Karpas-422 (cell line): ENCODE results near the gene CLMP. TPM values are rescaled to one million over a fixed set of nuclear protein-coding genes. Genes with fewer than 3 reads are reported as not detected.
"Not testable (repeated sequence)": the region's sequence is repeated elsewhere in the genome, so short reads cannot be mapped to it uniquely, and the experiment has no call there.

ENCODE experiments used
- DNase-seq: peaks from one replicate; pipeline ENCODE4 v3.0.0-alpha.2; 2015
- H2AFZ ChIP-seq: fragments of 200-600 bp; sonication (generic); 2 replicates; pipeline ENCODE4 v1.6.1; 2014; ENCODE audit warnings: antibody characterized with exemption, low read length, mixed read lengths
- H3K27ac ChIP-seq: fragments of 200-600 bp; sonication (generic); 2 replicates; pipeline ENCODE4 v1.5.1; 2014; ENCODE audit warnings: mild to moderate bottlenecking, low read length, moderate library complexity
- H3K27me3 ChIP-seq: fragments of 200-600 bp; sonication (generic); 2 replicates; pipeline ENCODE4 v1.6.1; 2014; ENCODE audit warnings: low read length, mixed read lengths
- H3K36me3 ChIP-seq: fragments of 200-600 bp; sonication (generic); 2 replicates; pipeline ENCODE4 v1.6.1; 2014; ENCODE audit warnings: low read length, mixed read lengths; ENCODE audit not compliant: insufficient read depth
- H3K4me1 ChIP-seq: fragments of 200-600 bp; sonication (generic); 2 replicates; pipeline ENCODE4 v1.6.1; 2014; ENCODE audit warnings: mild to moderate bottlenecking, low read length, mixed read lengths
- H3K4me2 ChIP-seq: fragments of 200-600 bp; sonication (generic); 2 replicates; pipeline ENCODE4 v1.6.1; 2014; ENCODE audit warnings: low read length, low read depth, mild to moderate bottlenecking; ENCODE audit not compliant: poor library complexity, severe bottlenecking
- H3K4me3 ChIP-seq: fragments of 200-600 bp; sonication (generic); 2 replicates; pipeline ENCODE4 v1.5.1; 2014; ENCODE audit warnings: mild to moderate bottlenecking, antibody characterized with exemption, low read length, mixed read lengths
- H3K79me2 ChIP-seq: fragments of 200-600 bp; sonication (generic); 2 replicates; pipeline ENCODE4 v1.6.1; 2014; ENCODE audit warnings: mild to moderate bottlenecking, low read length, mixed read lengths
- H3K9ac ChIP-seq: fragments of 200-600 bp; sonication (generic); 2 replicates; pipeline ENCODE4 v1.6.0; 2014; ENCODE audit warnings: low read length
- H3K9me2 ChIP-seq: fragments of 200-600 bp; sonication (generic), shearing (Covaris generic); replicated peaks from 2 replicates; pipeline ENCODE4 v1.6.0; 2014; ENCODE audit warnings: mild to moderate bottlenecking, low read length, moderate library complexity; ENCODE audit not compliant: insufficient read depth
- H3K9me3 ChIP-seq: fragments of 300-700, 200-600 bp; sonication (generic); 2 replicates; pipeline ENCODE4 v1.6.1; 2014; ENCODE audit warnings: low read length, mixed read lengths
- H4K20me1 ChIP-seq: fragments of 200-600 bp; sonication (generic); 2 replicates; pipeline ENCODE4 v1.6.1; 2014; ENCODE audit warnings: mild to moderate bottlenecking, antibody characterized with exemption, low read length, low read depth; ENCODE audit not compliant: insufficient read depth
- total RNA-seq: library from RNA; depleted of rRNA; stranded (reverse); fragments of >200 nt; shearing (Covaris generic); gene quantifications from 2 replicates; pipeline ENCODE4 v1.2.3, GENCODE V29; 2014; ENCODE audit warnings: low replicate concordance

The CLMP gene
- total RNA-seq, 1 experiment from 2014 or later: not detected

DNA sequence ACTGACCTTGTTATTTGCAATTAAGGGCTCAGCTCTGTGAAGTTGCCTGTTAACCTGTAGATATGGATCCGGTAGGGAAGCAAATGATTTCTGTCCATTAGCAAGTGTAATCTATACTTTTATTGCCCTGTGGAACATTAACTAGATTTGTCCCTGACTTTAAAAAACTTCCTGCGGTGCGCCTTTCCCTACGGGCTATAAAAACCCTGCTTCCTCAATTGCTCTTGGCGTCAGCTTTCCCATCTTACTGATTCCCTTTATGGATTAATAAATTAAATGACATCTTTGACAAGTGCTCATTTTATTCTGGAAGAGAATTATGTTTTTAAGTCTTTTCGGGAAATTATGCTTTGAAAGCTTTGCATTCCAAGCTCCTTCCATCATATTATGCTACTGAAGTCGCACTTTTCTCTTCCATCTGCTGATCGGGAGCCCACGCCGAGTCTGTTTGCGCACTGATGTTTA lies 18.3 kb upstream of the CLMP start:
- Histone ChIP-seq H4K20me1 (no peaks in the 10 kb centered on the region), H3K4me1 (no peaks in the 10 kb centered on the region), H3K27me3 (no peaks in the 10 kb centered on the region), H3K4me3 (no peak overlapping the region), H3K9me3 (no peaks in the 10 kb centered on the region), H2AFZ (no peak overlapping the region), H3K36me3 (no peaks in the 10 kb centered on the region), H3K4me2 (no peak overlapping the region), H3K9ac (no peak overlapping the region), H3K27ac (no peak overlapping the region), H3K79me2 (no peaks in the 10 kb centered on the region), H3K9me2 (no peaks in the 10 kb centered on the region)
- no peak for DNase-seq

- Histone ChIP-seq H3K79me2 (no peaks in the 10 kb centered on the region), H3K4me1 (no peaks in the 10 kb centered on the region), H2AFZ (no peak overlapping the region), H3K36me3 (no peaks in the 10 kb centered on the region), H3K4me3 (no peak overlapping the region), H3K9ac (no peak overlapping the region), H3K27ac (no peak overlapping the region), H3K4me2 (no peak overlapping the region), H3K9me3 (no peaks in the 10 kb centered on the region), H4K20me1 (no peaks in the 10 kb centered on the region), H3K27me3 (no peaks in the 10 kb centered on the region), H3K9me2 (no peaks in the 10 kb centered on the region)
- no peak for DNase-seq
These were observed 17.4 kb upstream of the CLMP start for GRCh38 chr11:123212406-123212805.

GRCh38 chr11:123211981-123212380 lies 16.9 kb upstream of the CLMP start:
- H2AFZ ChIP-seq: no peak overlapping the region
- H3K4me1 ChIP-seq: no peaks in the 10 kb centered on the region
- H3K9ac ChIP-seq: no peak overlapping the region
- no peaks in the 10 kb centered on the region for H4K20me1 ChIP-seq
- DNase-seq: no peak
- H3K9me2 ChIP-seq: no peaks in the 10 kb centered on the region
- H3K79me2 ChIP-seq: no peaks in the 10 kb centered on the region
- H3K36me3 ChIP-seq: no peaks in the 10 kb centered on the region
- H3K27me3 ChIP-seq: no peaks in the 10 kb centered on the region
- H3K9me3 ChIP-seq: no peaks in the 10 kb centered on the region
- no peak overlapping the region for H3K4me2 ChIP-seq
- no peak overlapping the region for H3K27ac ChIP-seq
- H3K4me3 ChIP-seq: no peak overlapping the region

- H4K20me1 ChIP-seq: no peaks in the 10 kb centered on the region
- no peak overlapping the region for H3K9ac ChIP-seq
- H2AFZ ChIP-seq: no peak overlapping the region
- no peaks in the 10 kb centered on the region for H3K27me3 ChIP-seq
- DNase-seq: no peak
- H3K36me3 ChIP-seq: no peaks in the 10 kb centered on the region
- no peaks in the 10 kb centered on the region for H3K79me2 ChIP-seq
- H3K4me1 ChIP-seq: no peaks in the 10 kb centered on the region
- H3K9me3 ChIP-seq: no peaks in the 10 kb centered on the region
- H3K9me2 ChIP-seq: no peaks in the 10 kb centered on the region
- H3K4me3 ChIP-seq: no peak overlapping the region
- H3K27ac ChIP-seq: no peak overlapping the region
- no peak overlapping the region for H3K4me2 ChIP-seq
These were observed 16.3 kb upstream of the CLMP start for GRCh38 chr11:123211149-123211852.

GRCh38 chr11:123209591-123209990 lies 14.5 kb upstream of the CLMP start:
- no peak for DNase-seq
- H3K27me3 ChIP-seq: no peaks in the 10 kb centered on the region
- H4K20me1 ChIP-seq: no peaks in the 10 kb centered on the region
- no peak overlapping the region for H2AFZ ChIP-seq
- no peak overlapping the region for H3K27ac ChIP-seq
- no peak overlapping the region for H3K9ac ChIP-seq
- H3K79me2 ChIP-seq: no peaks in the 10 kb centered on the region
- H3K9me2 ChIP-seq: no peaks in the 10 kb centered on the region
- no peak overlapping the region for H3K4me2 ChIP-seq
- no peak overlapping the region for H3K4me3 ChIP-seq
- no peaks in the 10 kb centered on the region for H3K36me3 ChIP-seq
- no peaks in the 10 kb centered on the region for H3K4me1 ChIP-seq
- H3K9me3 ChIP-seq: no peaks in the 10 kb centered on the region

- no peaks in the 10 kb centered on the region for H3K36me3 ChIP-seq
- no peak overlapping the region for H3K4me3 ChIP-seq
- no peaks in the 10 kb centered on the region for H3K27me3 ChIP-seq
- H3K79me2 ChIP-seq: no peaks in the 10 kb centered on the region
- no peak overlapping the region for H3K9ac ChIP-seq
- H2AFZ ChIP-seq: no peak overlapping the region
- H3K9me3 ChIP-seq: no peaks in the 10 kb centered on the region
- H4K20me1 ChIP-seq: no peaks in the 10 kb centered on the region
- H3K4me1 ChIP-seq: no peaks in the 10 kb centered on the region
- DNase-seq: no peak
- no peak overlapping the region for H3K4me2 ChIP-seq
- no peaks in the 10 kb centered on the region for H3K9me2 ChIP-seq
- H3K27ac ChIP-seq: no peak overlapping the region
These were observed 11.9 kb upstream of the CLMP start for GRCh38 chr11:123206791-123207434.

DNA sequence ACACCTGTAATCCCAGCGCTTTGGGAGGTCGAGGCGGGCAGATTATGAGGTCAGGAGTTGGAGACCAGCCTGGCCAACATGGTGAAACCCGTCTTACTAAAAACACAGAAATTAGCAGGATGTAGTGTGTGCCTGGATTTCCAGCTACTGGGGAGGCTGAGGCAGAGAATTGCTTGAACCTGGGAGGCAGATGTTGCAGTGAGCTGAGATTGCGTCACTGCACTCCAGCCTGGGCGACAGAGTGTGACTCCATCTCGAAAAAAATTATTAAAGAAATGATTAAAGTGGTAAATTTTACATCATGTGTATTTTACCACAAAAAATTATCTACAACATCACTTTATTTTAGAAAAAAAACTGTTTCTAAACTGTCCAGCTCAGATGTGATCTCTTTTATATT lies 11.0 kb upstream of the CLMP start:
- H3K27me3 ChIP-seq, H4K20me1 ChIP-seq, H3K9me2 ChIP-seq, H3K9me3 ChIP-seq, H3K79me2 ChIP-seq, DNase-seq, H2AFZ ChIP-seq, H3K4me1 ChIP-seq, H3K27ac ChIP-seq, H3K4me3 ChIP-seq, H3K36me3 ChIP-seq, H3K4me2 ChIP-seq, H3K9ac ChIP-seq: not testable (repeated sequence)

DNA sequence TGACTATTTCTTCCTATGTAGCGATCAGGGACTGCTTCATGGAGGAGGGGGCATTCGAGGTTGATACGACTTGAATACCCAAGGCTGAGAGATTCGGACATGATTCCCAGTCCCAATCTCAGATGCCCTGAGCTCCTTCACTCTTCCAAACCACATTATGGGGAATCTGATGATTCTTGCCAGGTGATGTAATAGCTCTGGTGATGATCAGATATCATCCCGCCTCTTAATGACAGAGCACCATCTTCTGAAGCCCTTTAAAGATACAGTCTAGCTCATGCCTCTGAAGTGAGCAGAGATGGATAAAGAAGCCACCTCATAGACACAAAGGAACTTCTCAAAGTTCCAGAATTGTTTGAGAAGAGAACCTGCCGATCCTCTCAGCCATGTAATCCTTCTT lies 8.9 kb upstream of the CLMP start:
- Histone ChIP-seq H2AFZ (no peak overlapping the region), H3K9me3 (no peaks in the 10 kb centered on the region), H3K9me2 (no peaks in the 10 kb centered on the region), H3K4me1 (no peaks in the 10 kb centered on the region), H3K9ac (no peak overlapping the region), H3K36me3 (no peaks in the 10 kb centered on the region), H4K20me1 (no peaks in the 10 kb centered on the region), H3K27ac (no peak overlapping the region), H3K4me3 (no peak overlapping the region), H3K79me2 (no peaks in the 10 kb centered on the region), H3K4me2 (no peak overlapping the region), H3K27me3 (no peaks in the 10 kb centered on the region)
- no peak for DNase-seq
